K562 (cell line): ENCODE results near the gene FAM169A. TPM values are rescaled to one million over a fixed set of nuclear protein-coding genes. Genes with fewer than 3 reads are reported as not detected.
A peak's percentile ranks its signal among the peaks of the same experiment; 100 is the strongest.

Experiments
- ATAC-seq: fragments of 200-7000 bp; cut with Tn5 transposase; 3 replicates; pipeline ENCODE4 v1.9.1; 2020; ENCODE audit warnings: moderate library complexity
- BruUV-seq: library from RNA; stranded (reverse); fragments of 400-500 nt; replicated peaks from 2 replicates; lab custom pipeline; 2021; lab: Mats Ljungman, UMichigan
- CTCF ChIA-PET: fragments of 300-600 bp; formaldehyde crosslinking; extraction: SDS; loops from one replicate; lab custom pipeline; 2021; ENCODE audit warnings: low intra/inter-chr PET ratio; lab: Yijun Ruan, JAX
- POLR2A ChIA-PET: fragments of 300-600, 350-650 bp; sonication (Branson Sonifier 250); formaldehyde crosslinking; extraction: SDS; loops from one replicate; lab custom pipeline; 2021; ENCODE audit warnings: antibody characterized with exemption, inconsistent platforms; lab: Yijun Ruan, JAX
- DNase-seq, 4 experiments: peaks; one replicate each; pipeline versions ENCODE4 v3.0.0 to v3.0.0-alpha.2; 2011 to 2018; ENCODE audit warnings: low spot score in 3 of 4, mixed read lengths in 3 of 4; ENCODE audit errors: extremely low read depth in 1 of 4
- FAIRE-seq: peaks from 2 replicates; lab custom pipeline; 2011; peaks lifted over from hg19 to GRCh38; lab: Jason Lieb, UNC
- H2AFZ ChIP-seq: 2 replicates; pipeline ENCODE4 v1.6.0; 2011; ENCODE audit warnings: low read depth, low read length, control low read depth, inconsistent platforms
- H3K27ac ChIP-seq: fragments of 200-600 bp; 3 replicates; pipeline ENCODE4 v1.8.0; 2011; ENCODE audit warnings: low read depth, mild to moderate bottlenecking, control low read depth, inconsistent platforms, low read length, moderate library complexity, mixed read lengths; ENCODE audit errors: extremely low read depth
- H3K27me3 ChIP-seq, 2 experiments: fragments of 300-600 bp in 1 of 2; 2 replicates in 1 of 2; 3 replicates in 1 of 2; pipeline versions ENCODE4 v1.6.0 to v1.8.0; 2011; ENCODE audit warnings: inconsistent platforms in 2 of 2, low read length in 2 of 2, mild to moderate bottlenecking in 1 of 2, mixed read lengths in 1 of 2, moderate library complexity in 1 of 2; ENCODE audit not compliant: control insufficient read depth in 2 of 2, insufficient read depth in 2 of 2
- H3K36me3 ChIP-seq: fragments of 300-600 bp; 3 replicates; pipeline ENCODE4 v1.8.0; 2011; ENCODE audit warnings: mild to moderate bottlenecking, low read length, inconsistent platforms; ENCODE audit not compliant: control insufficient read depth, insufficient read depth
- H3K4me1 ChIP-seq, 2 experiments: fragments of 200-600 bp in 1 of 2; replicated peaks in 1 of 2; 2 replicates in 1 of 2; 3 replicates in 1 of 2; pipeline versions ENCODE4 v1.5.1 to v1.8.0; 2011; ENCODE audit warnings: inconsistent platforms in 2 of 2, low read length in 2 of 2, mild to moderate bottlenecking in 1 of 2, mixed read lengths in 1 of 2, moderate library complexity in 1 of 2; ENCODE audit not compliant: control insufficient read depth in 2 of 2, insufficient read depth in 2 of 2
- H3K4me2 ChIP-seq: 2 replicates; pipeline ENCODE4 v1.6.1; 2011; ENCODE audit warnings: low read length, control low read depth, inconsistent platforms, mixed read lengths; ENCODE audit not compliant: insufficient read depth
- H3K4me3 ChIP-seq: fragments of 200-600 bp; sonication (generic), shearing (Covaris generic); 2 replicates; pipeline ENCODE4 v1.5.1; 2016; ENCODE audit warnings: control low read depth, inconsistent platforms
- H3K79me2 ChIP-seq: fragments of 200-600 bp; 3 replicates; pipeline ENCODE4 v1.8.0; 2011; ENCODE audit warnings: low read length, inconsistent platforms; ENCODE audit not compliant: control insufficient read depth, insufficient read depth
- H3K9ac ChIP-seq, 2 experiments: 2 replicates each; pipeline versions ENCODE4 v1.6.0 to v1.6.1; 2011; ENCODE audit warnings: low read depth in 2 of 2, low read length in 2 of 2, control low read depth in 1 of 2, inconsistent platforms in 1 of 2, mild to moderate bottlenecking in 1 of 2, mixed read lengths in 1 of 2; ENCODE audit not compliant: insufficient read depth in 1 of 2
- H3K9me1 ChIP-seq: one replicate; pipeline ENCODE4 v1.6.0; 2011; ENCODE audit warnings: inconsistent platforms, mild to moderate bottlenecking, low read length, moderate library complexity; ENCODE audit not compliant: control insufficient read depth, insufficient read depth
- H3K9me3 ChIP-seq: replicated peaks from 2 replicates; pipeline ENCODE4 v1.5.1; 2011; ENCODE audit warnings: low read depth, low read length, inconsistent platforms; ENCODE audit not compliant: control insufficient read depth, insufficient read depth
- H4K20me1 ChIP-seq: replicated peaks from 2 replicates; pipeline ENCODE4 v1.6.1; 2011; ENCODE audit warnings: low read length, inconsistent platforms, mixed read lengths; ENCODE audit not compliant: control insufficient read depth, insufficient read depth
- EP400 ChIP-seq: fragments of 450-650 bp; IDR thresholded peaks from 2 replicates; pipeline ENCODE4 v1.6.1; 2017; ENCODE audit warnings: antibody characterized with exemption, mild to moderate bottlenecking, moderate library complexity
- NFIC ChIP-seq: fragments of 450-650 bp; IDR thresholded peaks from 2 replicates; pipeline ENCODE4 v1.6.1; 2017; ENCODE audit warnings: mild to moderate bottlenecking, inconsistent platforms
- WGBS: fragments of 100-300 bp; shearing (Covaris generic); methylation state at CpG from one replicate; pipeline ENCODE4 v1.1.6; 2016; ENCODE audit warnings: low coverage, mixed read lengths; ENCODE audit not compliant: insufficient coverage; ENCODE audit errors: missing lambda C conversion rate; 5-methylcytosine and 5-hydroxymethylcytosine counted together
- in situ Hi-C: fragments of 300-500 bp; cut with MboI; formaldehyde crosslinking; loops from 4 replicates; pipeline ENCODE4 v1.15.0; 2018; ENCODE audit warnings: inconsistent platforms, mixed read lengths
- intact Hi-C: fragments of 100-400 bp; cut with micrococcal nuclease; formaldehyde crosslinking; loops from 2 replicates; pipeline ENCODE4 v1.14.2; 2022
- polyA plus RNA-seq, 8 experiments: library from polyadenylated mRNA; depleted of rRNA in 4 of 8; stranded (reverse) in 5 of 8; unstranded in 3 of 8; fragments of >200 nt; fragmentation: Nextera tagmentation in 2 of 8; fragmentation: Illumina TruSeq in 1 of 8; extraction: Ambion mirVana in 2 of 8; extraction: Trizol in 1 of 8; gene quantifications; 2 replicates each; pipeline versions ENCODE4 v1.2.1 to v1.2.3, GENCODE V29; 2011 to 2014; ENCODE audit warnings: inconsistent platforms in 1 of 8, missing spikeins in 1 of 8
- total RNA-seq, 7 experiments: library from RNA; depleted of rRNA in 6 of 7; stranded (reverse); fragments of >200 nt in 6 of 7; fragmentation: Illumina TruSeq in 2 of 7; extraction: Trizol in 2 of 7; gene quantifications; 2 replicates each; pipeline versions ENCODE4 v1.2.1 to v1.2.3, GENCODE V29; 2011 to 2021; ENCODE audit warnings: low replicate concordance in 1 of 7
- TF ChIP-seq, protein P1 (sequence below): fragments of 450-650 bp; formaldehyde crosslinking; conservative IDR thresholded peaks from 2 replicates; pipeline ENCODE4 v1.4.0; 2022; ENCODE audit warnings: mild to moderate bottlenecking, missing genetic modification characterization
- TF ChIP-seq, protein P2 (sequence below), 2 experiments: fragments of 450-650 bp in 1 of 2; sonication (generic) in 1 of 2; formaldehyde crosslinking in 1 of 2; IDR thresholded peaks; 2 replicates each; pipeline versions ENCODE4 v1.7.1 to v1.9.0; 2016 to 2022; ENCODE audit warnings: inconsistent platforms in 1 of 2, mild to moderate bottlenecking in 1 of 2, missing genetic modification reagents in 1 of 2
- TF ChIP-seq, protein P3 (sequence below): IDR thresholded peaks from 3 replicates; pipeline ENCODE4 v1.6.1; 2011; ENCODE audit warnings: borderline replicate concordance, mild to moderate bottlenecking; ENCODE audit not compliant: insufficient read length, insufficient read depth

The FAM169A gene
- total and polyA plus RNA-seq, 9 of the 15 experiments (the other 6 are each of a cell fraction or from before 2014, with no cell fraction given): 0.01 to 0.04 TPM; not detected in 7

DNA sequence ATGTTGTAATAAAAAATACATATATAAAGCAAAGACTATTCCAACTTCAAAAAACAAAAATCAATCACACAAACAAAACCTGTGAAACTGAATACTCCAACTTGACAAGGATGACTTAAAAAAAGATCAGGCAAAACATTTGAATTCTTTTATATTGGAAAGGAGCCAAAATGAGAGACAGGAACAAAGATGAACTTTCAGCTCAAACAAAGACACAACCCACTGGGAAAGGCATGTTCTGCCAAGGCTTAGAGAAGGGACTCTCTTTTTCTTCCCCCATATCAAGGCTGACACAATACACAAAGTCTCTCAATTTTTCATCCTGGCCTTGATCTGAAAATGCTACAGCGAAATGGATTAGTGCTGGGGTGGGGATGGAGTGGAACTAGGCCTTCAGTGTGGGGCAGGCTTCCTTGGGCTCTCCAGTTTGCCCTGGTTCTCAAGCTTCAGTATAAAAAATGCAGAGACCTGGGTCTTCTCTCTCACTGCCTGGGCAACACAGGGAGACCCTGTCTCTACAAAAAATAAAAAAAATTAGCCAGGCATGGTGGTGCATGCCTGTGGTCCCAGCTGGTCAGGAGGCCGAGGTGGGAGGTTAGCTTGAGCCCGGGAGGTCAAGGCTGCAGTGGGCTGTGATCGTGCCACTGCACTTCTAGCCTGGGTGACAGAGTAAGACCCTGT lies 11.6 kb upstream of the FAM169A start:
- no peak overlapping the region for H2AFZ ChIP-seq
- BruUV-seq: no TSS peak
- H3K9ac ChIP-seq: no peak overlapping the region
- 0% methylated on average over 4 of the region's 4 CpGs for WGBS
- FAIRE-seq (no peak), DNase-seq (no peak), ATAC-seq (no peak)
- H3K9me1 ChIP-seq: no peaks in the 10 kb centered on the region
- H3K36me3 ChIP-seq: no peaks in the 10 kb centered on the region
- no peaks in the 10 kb centered on the region for H4K20me1 ChIP-seq
- no peaks in the 10 kb centered on the region; a peak in 1 of 5 replicates for H3K27me3 ChIP-seq
- intact Hi-C loops: no loop called here
- H3K4me1 ChIP-seq: no peaks in the 10 kb centered on the region
- H3K4me2 ChIP-seq: no peak overlapping the region
- no peaks in the 10 kb centered on the region for H3K79me2 ChIP-seq
- no peaks in the 10 kb centered on the region for H3K9me3 ChIP-seq
- ChIA-PET POLR2A (no interaction called here), CTCF (interaction anchor here (0.5 kb wide), 1 partner anchor 15 kb away, joined by 3 read pairs; no protein-coding TSS in a partner anchor)
- no peak overlapping the region for H3K4me3 ChIP-seq
- no peak overlapping the region for H3K27ac ChIP-seq
- TF ChIP-seq, protein P1, sequence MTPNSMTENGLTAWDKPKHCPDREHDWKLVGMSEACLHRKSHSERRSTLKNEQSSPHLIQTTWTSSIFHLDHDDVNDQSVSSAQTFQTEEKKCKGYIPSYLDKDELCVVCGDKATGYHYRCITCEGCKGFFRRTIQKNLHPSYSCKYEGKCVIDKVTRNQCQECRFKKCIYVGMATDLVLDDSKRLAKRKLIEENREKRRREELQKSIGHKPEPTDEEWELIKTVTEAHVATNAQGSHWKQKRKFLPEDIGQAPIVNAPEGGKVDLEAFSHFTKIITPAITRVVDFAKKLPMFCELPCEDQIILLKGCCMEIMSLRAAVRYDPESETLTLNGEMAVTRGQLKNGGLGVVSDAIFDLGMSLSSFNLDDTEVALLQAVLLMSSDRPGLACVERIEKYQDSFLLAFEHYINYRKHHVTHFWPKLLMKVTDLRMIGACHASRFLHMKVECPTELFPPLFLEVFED (CRISPR knock-in tag): no peak
- TF ChIP-seq NFIC: peak; percentile 33; the same call in 1 of the 2 replicates
- TF ChIP-seq, protein P2, sequence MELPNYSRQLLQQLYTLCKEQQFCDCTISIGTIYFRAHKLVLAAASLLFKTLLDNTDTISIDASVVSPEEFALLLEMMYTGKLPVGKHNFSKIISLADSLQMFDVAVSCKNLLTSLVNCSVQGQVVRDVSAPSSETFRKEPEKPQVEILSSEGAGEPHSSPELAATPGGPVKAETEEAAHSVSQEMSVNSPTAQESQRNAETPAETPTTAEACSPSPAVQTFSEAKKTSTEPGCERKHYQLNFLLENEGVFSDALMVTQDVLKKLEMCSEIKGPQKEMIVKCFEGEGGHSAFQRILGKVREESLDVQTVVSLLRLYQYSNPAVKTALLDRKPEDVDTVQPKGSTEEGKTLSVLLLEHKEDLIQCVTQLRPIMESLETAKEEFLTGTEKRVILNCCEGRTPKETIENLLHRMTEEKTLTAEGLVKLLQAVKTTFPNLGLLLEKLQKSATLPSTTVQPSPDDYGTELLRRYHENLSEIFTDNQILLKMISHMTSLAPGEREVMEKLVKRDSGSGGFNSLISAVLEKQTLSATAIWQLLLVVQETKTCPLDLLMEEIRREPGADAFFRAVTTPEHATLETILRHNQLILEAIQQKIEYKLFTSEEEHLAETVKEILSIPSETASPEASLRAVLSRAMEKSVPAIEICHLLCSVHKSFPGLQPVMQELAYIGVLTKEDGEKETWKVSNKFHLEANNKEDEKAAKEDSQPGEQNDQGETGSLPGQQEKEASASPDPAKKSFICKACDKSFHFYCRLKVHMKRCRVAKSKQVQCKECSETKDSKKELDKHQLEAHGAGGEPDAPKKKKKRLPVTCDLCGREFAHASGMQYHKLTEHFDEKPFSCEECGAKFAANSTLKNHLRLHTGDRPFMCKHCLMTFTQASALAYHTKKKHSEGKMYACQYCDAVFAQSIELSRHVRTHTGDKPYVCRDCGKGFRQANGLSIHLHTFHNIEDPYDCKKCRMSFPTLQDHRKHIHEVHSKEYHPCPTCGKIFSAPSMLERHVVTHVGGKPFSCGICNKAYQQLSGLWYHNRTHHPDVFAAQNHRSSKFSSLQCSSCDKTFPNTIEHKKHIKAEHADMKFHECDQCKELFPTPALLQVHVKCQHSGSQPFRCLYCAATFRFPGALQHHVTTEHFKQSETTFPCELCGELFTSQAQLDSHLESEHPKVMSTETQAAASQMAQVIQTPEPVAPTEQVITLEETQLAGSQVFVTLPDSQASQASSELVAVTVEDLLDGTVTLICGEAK (IDR thresholded peaks at IDR 0.05): no peak
- TF ChIP-seq, protein P2 (CRISPR knock-in tag; IDR thresholded peaks at IDR 0.05): no peak
- TF ChIP-seq, protein P3, sequence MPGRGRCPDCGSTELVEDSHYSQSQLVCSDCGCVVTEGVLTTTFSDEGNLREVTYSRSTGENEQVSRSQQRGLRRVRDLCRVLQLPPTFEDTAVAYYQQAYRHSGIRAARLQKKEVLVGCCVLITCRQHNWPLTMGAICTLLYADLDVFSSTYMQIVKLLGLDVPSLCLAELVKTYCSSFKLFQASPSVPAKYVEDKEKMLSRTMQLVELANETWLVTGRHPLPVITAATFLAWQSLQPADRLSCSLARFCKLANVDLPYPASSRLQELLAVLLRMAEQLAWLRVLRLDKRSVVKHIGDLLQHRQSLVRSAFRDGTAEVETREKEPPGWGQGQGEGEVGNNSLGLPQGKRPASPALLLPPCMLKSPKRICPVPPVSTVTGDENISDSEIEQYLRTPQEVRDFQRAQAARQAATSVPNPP: no peak
- no peak for TF ChIP-seq EP400
- in situ Hi-C loops: no loop called here
